VCaP (cell line): ENCODE data around the gene FBXO47.

ENCODE experiments used
- H3K27ac ChIP-seq: fragments of 450-650 bp; 2 replicates; pipeline ENCODE4 v1.5.1; 2017
- TF ChIP-seq, protein P1 (sequence below): fragments of 450-650 bp; conservative IDR thresholded peaks from 2 replicates; pipeline ENCODE4 v1.5.1; 2017; ENCODE audit warnings: mild to moderate bottlenecking, moderate library complexity

FBXO47 gene

GRCh38 chr17:38970804-38971203 lies 3.6 kb upstream of the FBXO47 start:
- TF ChIP-seq, protein P1, sequence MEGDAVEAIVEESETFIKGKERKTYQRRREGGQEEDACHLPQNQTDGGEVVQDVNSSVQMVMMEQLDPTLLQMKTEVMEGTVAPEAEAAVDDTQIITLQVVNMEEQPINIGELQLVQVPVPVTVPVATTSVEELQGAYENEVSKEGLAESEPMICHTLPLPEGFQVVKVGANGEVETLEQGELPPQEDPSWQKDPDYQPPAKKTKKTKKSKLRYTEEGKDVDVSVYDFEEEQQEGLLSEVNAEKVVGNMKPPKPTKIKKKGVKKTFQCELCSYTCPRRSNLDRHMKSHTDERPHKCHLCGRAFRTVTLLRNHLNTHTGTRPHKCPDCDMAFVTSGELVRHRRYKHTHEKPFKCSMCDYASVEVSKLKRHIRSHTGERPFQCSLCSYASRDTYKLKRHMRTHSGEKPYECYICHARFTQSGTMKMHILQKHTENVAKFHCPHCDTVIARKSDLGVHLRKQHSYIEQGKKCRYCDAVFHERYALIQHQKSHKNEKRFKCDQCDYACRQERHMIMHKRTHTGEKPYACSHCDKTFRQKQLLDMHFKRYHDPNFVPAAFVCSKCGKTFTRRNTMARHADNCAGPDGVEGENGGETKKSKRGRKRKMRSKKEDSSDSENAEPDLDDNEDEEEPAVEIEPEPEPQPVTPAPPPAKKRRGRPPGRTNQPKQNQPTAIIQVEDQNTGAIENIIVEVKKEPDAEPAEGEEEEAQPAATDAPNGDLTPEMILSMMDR = no peak

GRCh38 chr17:38970128-38970527 lies 2.9 kb upstream of the FBXO47 start:
- H3K27ac ChIP-seq = no peak overlapping the region
- TF ChIP-seq, protein P1 = no peak

More at GRCh38 chr17:38970804-38971203, 3.6 kb upstream of the FBXO47 start:
- H3K27ac ChIP-seq = no peak overlapping the region

GRCh38 chr17:38969281-38969680 lies 2.1 kb upstream of the FBXO47 start:
- TF ChIP-seq, protein P1 = no peak
- H3K27ac ChIP-seq = no peak overlapping the region

GRCh38 chr17:38961413-38961812 lies 5.8 kb downstream of the FBXO47 start:
- TF ChIP-seq, protein P1 = no peak
- H3K27ac ChIP-seq = no peak overlapping the region

GRCh38 chr17:38960402-38960801 lies 6.8 kb downstream of the FBXO47 start:
- TF ChIP-seq, protein P1 = no peak
- no peak overlapping the region for H3K27ac ChIP-seq

GRCh38 chr17:38959508-38959907 lies 7.7 kb downstream of the FBXO47 start:
- TF ChIP-seq, protein P1 = no peak
- no peak overlapping the region for H3K27ac ChIP-seq

GRCh38 chr17:38958756-38959155 lies 8.4 kb downstream of the FBXO47 start:
- H3K27ac ChIP-seq = no peak overlapping the region
- TF ChIP-seq, protein P1 = no peak
